Measurements from ENCODE around the gene VPS37B. TPM values are rescaled to one million over a fixed set of nuclear protein-coding genes. Genes with fewer than 3 reads are reported as not detected.

VPS37B gene
- total RNA-seq, 1 experiment from 2014 or later, result 12.3 TPM

- Histone ChIP-seq H2AFZ (ENCODE audit: low read length) (no peak overlapping the region), H3K23ac (ENCODE audit: insufficient read length, low read depth, low read length) (no peak overlapping the region), H3K23me2 (ENCODE audit: insufficient read length, low read depth, low read length, poor library complexity, severe bottlenecking) (no peaks in the 10 kb centered on the region), H3K56ac (ENCODE audit: insufficient read length, low read depth, low read length) (no peak overlapping the region), H3T11ph (ENCODE audit: low read length) (no peak overlapping the region), H3K9ac (ENCODE audit: extremely low read depth, insufficient read length, low read length) (no peak overlapping the region), H3K27me3 (ENCODE audit: insufficient read depth, low read length) (no peaks in the 10 kb centered on the region), H3K9me3 (ENCODE audit: control insufficient read depth, low read depth, low read length) (no peaks in the 10 kb centered on the region), H2AK5ac (ENCODE audit: insufficient read length, low read length) (no peak overlapping the region), H4K5ac (ENCODE audit: insufficient read length, low read depth, low read length) (no peak overlapping the region), H2BK20ac (ENCODE audit: low read depth, low read length, poor library complexity, severe bottlenecking) (no peak overlapping the region), H4K91ac (ENCODE audit: insufficient read length, low read depth, low read length) (no peak overlapping the region), H3K18ac (ENCODE audit: insufficient read length, low read depth, low read length) (no peak overlapping the region), H3K79me2 (ENCODE audit: insufficient read depth, low read length) (no peaks in the 10 kb centered on the region), H2BK12ac (ENCODE audit: insufficient read length, low read depth, low read length) (no peak overlapping the region), H2BK120ac (ENCODE audit: low read depth, low read length, poor library complexity, severe bottlenecking) (no peak overlapping the region), H2BK15ac (ENCODE audit: low read depth, low read length) (no peak overlapping the region), H3K4me1 (ENCODE audit: insufficient read depth, low read length) (no peaks in the 10 kb centered on the region), H3K4ac (ENCODE audit: low read depth, low read length) (no peak overlapping the region), H3K27ac (ENCODE audit: insufficient read length, low read depth, low read length) (no peak overlapping the region), H3K79me1 (ENCODE audit: insufficient read depth, low read depth, low read length, poor library complexity, severe bottlenecking) (no peaks in the 10 kb centered on the region), H2BK5ac (ENCODE audit: insufficient read length, low read length) (no peak overlapping the region), H4K20me1 (ENCODE audit: control insufficient read depth, insufficient read depth, insufficient read length) (no peaks in the 10 kb centered on the region), H3K14ac (ENCODE audit: insufficient read depth, low read length) (no peak overlapping the region; the same call in 1 of the 2 replicates), H3K4me2 (ENCODE audit: insufficient read depth, insufficient read length, low read length) (no peak overlapping the region), H4K8ac (replicated peaks; ENCODE audit: insufficient read length, low read depth, low read length) (no peak overlapping the region)
- peaks cover 5% of the 10 kb centered on the region for H3K27me3 Mint-ChIP-seq (ENCODE audit: low read depth)
- H3K4me1 Mint-ChIP-seq, result peaks cover 11% of the 10 kb centered on the region in 2 experiments
- no peak overlapping the region for H3K4me3 Mint-ChIP-seq
- no peaks in the 10 kb centered on the region for H3K9me3 Mint-ChIP-seq
- peak; percentile 31 for DNase-seq
- H3K27ac Mint-ChIP-seq, result peak overlapping the region in 1 of 3 experiments; percentile 72; a peak in 1 of 7 replicates
- TF ChIP-seq, protein P1, sequence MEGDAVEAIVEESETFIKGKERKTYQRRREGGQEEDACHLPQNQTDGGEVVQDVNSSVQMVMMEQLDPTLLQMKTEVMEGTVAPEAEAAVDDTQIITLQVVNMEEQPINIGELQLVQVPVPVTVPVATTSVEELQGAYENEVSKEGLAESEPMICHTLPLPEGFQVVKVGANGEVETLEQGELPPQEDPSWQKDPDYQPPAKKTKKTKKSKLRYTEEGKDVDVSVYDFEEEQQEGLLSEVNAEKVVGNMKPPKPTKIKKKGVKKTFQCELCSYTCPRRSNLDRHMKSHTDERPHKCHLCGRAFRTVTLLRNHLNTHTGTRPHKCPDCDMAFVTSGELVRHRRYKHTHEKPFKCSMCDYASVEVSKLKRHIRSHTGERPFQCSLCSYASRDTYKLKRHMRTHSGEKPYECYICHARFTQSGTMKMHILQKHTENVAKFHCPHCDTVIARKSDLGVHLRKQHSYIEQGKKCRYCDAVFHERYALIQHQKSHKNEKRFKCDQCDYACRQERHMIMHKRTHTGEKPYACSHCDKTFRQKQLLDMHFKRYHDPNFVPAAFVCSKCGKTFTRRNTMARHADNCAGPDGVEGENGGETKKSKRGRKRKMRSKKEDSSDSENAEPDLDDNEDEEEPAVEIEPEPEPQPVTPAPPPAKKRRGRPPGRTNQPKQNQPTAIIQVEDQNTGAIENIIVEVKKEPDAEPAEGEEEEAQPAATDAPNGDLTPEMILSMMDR (conservative IDR thresholded peaks at IDR 0.05), result no peak
- no peaks in the 10 kb centered on the region for H3K36me3 Mint-ChIP-seq (ENCODE audit: insufficient read depth in 1 of 3, low read depth in 3 of 3)
- WGBS (ENCODE audit: extremely low coverage, insufficient read length, low lambda C conversion rate), result no CpG with 5 or more reads among the region's 27 CpGs
Observed at GRCh38 chr12:122846622-122847515, 49.1 kb downstream of the VPS37B start.
